ENCODE measurements around the gene LYPD1.

Gene LYPD1

DNA sequence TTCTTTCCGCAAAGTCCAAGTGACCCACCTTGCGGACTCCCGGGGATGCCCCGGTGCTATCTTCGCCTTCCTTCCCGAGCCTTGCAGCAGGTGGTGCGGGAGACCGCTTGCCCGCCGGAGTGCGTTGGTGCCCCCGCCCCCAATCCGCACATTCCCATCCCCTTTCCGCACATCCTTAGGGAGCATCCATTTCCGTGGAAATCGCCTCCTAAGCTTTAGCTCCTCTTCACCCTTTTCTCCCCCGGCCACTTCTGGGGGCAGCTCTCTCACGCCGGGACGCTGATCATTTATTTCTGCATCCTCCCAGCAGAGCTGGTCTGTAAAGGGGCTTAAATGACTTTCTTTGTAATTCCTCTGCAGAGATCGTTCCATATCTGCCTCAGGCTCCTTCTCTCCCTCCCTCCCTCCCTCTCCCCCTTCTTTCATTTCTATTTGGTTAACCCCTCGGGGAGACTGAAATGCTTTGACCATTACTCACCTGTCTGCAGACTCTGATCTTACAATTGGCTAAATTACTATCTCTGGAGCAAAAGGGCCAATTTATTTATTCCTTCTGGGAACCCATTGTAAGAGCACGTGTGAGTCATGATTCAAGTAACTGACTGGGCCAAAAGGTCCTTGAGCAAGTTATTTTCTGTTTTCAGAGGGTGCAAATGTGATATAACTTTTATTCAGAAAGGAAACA, 1.3 kb upstream of the LYPD1 start:
- Histone ChIP-seq H3K27ac (ENCODE audit: extremely low read depth, low read depth, low read length) (peak overlapping the region; percentile 84; the same call in 1 of the 2 replicates), H3K9me3 (ENCODE audit: control insufficient read depth, insufficient read depth, low read depth, low read length) (no peaks in the 10 kb centered on the region), H3K36me3 (ENCODE audit: control insufficient read depth in 2 of 2, insufficient read depth in 1 of 2, low read length in 2 of 2) (peaks cover 0 to 12% of the 10 kb centered on the region in 2 experiments; a peak in 1 of 3 replicates), H3K4me3 (ENCODE audit: low read depth, low read length) (peak overlapping the region; percentile 88), H3K4me1 (ENCODE audit: control insufficient read depth, insufficient read depth, low read length) (peaks cover 3% of the 10 kb centered on the region; the same call in 1 of the 2 replicates)
- CTCF ChIA-PET = interaction anchor here (1.2 kb wide), 1 partner anchor 10 kb away, joined by 4 read pairs; no protein-coding TSS in a partner anchor
- POLR2A ChIA-PET = no interaction called here
- TF ChIP-seq MZF1 (tag by site-specific recombination; IDR thresholded peaks at IDR 0.05; ENCODE audit: borderline replicate concordance) (peak; percentile 15; the same call in 1 of the 2 replicates), ZNF341 (tag by site-specific recombination; IDR thresholded peaks at IDR 0.05; ENCODE audit: low read depth) (no peak), SP3 (tag by site-specific recombination; IDR thresholded peaks at IDR 0.05) (peak; percentile 9; the same call in 1 of the 2 replicates), ZBTB17 (tag by site-specific recombination; IDR thresholded peaks at IDR 0.05) (0 out of 2 replicates have a peak, but pooled peaks have one; percentile 29), ZBTB48 (tag by site-specific recombination; IDR thresholded peaks at IDR 0.05) (peak; percentile 83; the same call in 1 of the 2 replicates), ZNF792 (tag by site-specific recombination; IDR thresholded peaks at IDR 0.05) (0 out of 2 replicates have a peak, but pooled peaks have one; percentile 4), PRDM6 (tag by site-specific recombination; IDR thresholded peaks at IDR 0.05) (peak; percentile 43), SP7 (tag by site-specific recombination; IDR thresholded peaks at IDR 0.05) (peak; percentile 49; the same call in 1 of the 2 replicates), EGR2 (tag by site-specific recombination; IDR thresholded peaks at IDR 0.05; ENCODE audit: low read depth) (no peak), PRDM10 (tag by site-specific recombination; IDR thresholded peaks at IDR 0.05) (peak; percentile 89), IKZF3 (tag by site-specific recombination; IDR thresholded peaks at IDR 0.05) (peak; percentile 90), FEZF1 (tag by site-specific recombination; IDR thresholded peaks at IDR 0.05) (peak; percentile 62), ZNF324 (tag by site-specific recombination; IDR thresholded peaks at IDR 0.05) (no peak), GLIS1 (tag by site-specific recombination; IDR thresholded peaks at IDR 0.05) (peak; percentile 80), ZNF223 (tag by site-specific recombination; IDR thresholded peaks at IDR 0.05) (no peak), ZFHX2 (tag by site-specific recombination; conservative IDR thresholded peaks at IDR 0.05) (0 out of 2 replicates have a peak, but pooled peaks have one; percentile 38), ZNF335 (tag by site-specific recombination; conservative IDR thresholded peaks at IDR 0.05) (peak; percentile 77), ZNF132 (tag by site-specific recombination; IDR thresholded peaks at IDR 0.05; ENCODE audit: borderline replicate concordance) (no peak), ZIC2 (tag by site-specific recombination; IDR thresholded peaks at IDR 0.05) (0 out of 2 replicates have a peak, but pooled peaks have one; percentile 7), ZNF747 (tag by site-specific recombination; IDR thresholded peaks at IDR 0.05) (no peak), ZBTB20 (tag by site-specific recombination; IDR thresholded peaks at IDR 0.05) (peak; percentile 7; the same call in 1 of the 2 replicates), ZNF398 (tag by site-specific recombination; IDR thresholded peaks at IDR 0.05) (peak; percentile 56), ZNF366 (tag by site-specific recombination; conservative IDR thresholded peaks at IDR 0.05) (peak; percentile 54; the same call in 1 of the 2 replicates)
- TF ChIP-seq, protein P1, sequence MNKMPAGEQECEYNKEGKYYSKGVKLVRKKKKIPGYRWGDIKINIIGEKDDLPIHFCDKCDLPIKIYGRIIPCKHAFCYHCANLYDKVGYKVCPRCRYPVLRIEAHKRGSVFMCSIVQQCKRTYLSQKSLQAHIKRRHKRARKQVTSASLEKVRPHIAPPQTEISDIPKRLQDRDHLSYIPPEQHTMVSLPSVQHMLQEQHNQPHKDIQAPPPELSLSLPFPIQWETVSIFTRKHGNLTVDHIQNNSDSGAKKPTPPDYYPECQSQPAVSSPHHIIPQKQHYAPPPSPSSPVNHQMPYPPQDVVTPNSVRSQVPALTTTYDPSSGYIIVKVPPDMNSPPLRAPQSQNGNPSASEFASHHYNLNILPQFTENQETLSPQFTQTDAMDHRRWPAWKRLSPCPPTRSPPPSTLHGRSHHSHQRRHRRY (tag by site-specific recombination; IDR thresholded peaks at IDR 0.05) = no peak
- TF ChIP-seq, protein P2, sequence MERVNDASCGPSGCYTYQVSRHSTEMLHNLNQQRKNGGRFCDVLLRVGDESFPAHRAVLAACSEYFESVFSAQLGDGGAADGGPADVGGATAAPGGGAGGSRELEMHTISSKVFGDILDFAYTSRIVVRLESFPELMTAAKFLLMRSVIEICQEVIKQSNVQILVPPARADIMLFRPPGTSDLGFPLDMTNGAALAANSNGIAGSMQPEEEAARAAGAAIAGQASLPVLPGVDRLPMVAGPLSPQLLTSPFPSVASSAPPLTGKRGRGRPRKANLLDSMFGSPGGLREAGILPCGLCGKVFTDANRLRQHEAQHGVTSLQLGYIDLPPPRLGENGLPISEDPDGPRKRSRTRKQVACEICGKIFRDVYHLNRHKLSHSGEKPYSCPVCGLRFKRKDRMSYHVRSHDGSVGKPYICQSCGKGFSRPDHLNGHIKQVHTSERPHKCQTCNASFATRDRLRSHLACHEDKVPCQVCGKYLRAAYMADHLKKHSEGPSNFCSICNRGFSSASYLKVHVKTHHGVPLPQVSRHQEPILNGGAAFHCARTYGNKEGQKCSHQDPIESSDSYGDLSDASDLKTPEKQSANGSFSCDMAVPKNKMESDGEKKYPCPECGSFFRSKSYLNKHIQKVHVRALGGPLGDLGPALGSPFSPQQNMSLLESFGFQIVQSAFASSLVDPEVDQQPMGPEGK (tag by site-specific recombination; IDR thresholded peaks at IDR 0.05) = peak; percentile 37; the same call in 1 of the 2 replicates
